NCI-H2081 (cell line): Measurements from ENCODE around the gene LGR6.

Experiments
- DNase-seq, 2 experiments: peaks; one replicate each; lab custom pipeline; 2025; lab: John Stamatoyannopoulos, UW

Gene LGR6

DNA sequence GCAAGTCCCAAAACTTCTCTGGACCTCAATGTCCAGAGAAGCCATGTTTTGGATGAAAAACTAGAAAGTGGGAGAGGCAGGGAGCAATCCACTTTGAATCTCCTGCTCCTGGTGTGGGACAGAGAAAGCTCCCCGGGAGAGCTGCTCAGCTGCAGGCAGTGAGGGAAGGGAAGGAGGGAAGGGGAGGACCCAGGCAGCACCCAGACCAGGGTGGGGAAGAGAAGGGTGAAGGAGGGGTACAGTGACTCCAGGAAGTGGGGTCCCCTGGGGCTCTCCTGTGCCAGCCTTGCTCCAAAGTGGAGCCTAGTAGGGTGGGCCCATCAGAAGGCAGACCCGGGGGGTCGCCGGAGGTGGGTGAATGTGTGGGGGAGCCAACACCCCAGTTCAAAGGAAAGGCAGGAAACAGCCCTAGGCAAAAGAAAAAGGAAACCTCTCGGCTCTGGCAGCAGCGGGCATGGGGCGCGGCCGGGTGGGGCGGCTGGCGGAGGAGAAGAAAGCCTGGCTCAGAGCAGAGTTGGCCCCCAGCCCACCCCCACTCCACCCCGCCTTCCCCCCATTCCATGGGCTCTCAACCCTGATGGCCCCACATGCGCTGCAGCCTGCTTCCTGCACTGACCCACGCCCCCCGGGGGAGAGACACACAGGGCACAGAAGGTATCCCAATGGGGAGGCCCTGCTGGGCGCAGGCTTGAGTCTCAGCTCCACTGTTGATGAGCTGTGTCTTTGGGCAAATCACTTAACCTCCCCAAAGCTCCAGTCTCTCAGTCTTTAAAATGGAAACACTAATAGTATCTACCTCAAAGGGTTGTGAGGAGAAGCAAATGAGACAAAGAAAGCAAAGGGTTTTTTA lies 5.7 kb downstream of the LGR6 start:
- no peak for DNase-seq

DNA sequence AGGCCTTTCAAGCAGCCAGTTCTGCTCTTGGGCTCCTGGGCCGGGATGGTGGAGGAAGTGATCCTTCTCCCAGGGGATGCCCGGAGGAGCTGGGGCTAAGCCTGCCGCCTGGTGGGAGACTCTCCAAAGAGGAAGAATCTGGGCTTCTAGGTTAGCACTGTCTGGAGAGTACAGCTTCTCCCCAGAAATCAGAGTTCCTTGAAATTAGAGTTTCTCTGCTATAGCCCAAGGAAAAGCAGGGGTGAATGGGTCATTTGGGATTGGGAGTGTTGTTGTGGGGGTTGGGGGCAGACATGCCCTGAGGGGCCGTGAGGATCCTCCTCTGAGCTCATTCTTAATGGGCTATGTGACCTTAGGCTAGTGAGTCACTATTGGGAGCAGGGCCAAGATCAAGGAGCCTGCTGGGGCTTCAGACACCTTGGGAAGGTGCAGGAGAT lies 6.5 kb downstream of the LGR6 start:
- no peak for DNase-seq

DNA sequence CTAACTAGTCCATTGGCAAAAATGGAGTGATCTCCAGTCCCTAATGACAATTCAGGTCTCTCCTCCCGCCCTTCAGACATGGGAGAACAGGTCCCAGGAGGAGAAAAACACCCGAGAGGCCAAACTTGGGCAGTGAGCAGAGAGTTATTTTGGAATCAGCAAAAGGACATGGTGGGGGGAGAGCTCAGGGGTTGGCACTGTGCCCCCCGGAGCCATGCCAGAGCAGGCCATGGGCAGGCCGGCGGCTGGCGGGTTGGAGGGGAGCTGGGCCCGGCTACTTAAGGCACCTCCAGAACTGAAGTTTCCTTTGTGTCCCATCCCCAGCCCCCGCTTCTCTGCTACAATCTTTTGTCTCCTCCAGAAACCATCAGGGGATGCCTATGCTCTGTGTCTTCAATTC lies 7.1 kb downstream of the LGR6 start:
- DNase-seq = no peak

DNA sequence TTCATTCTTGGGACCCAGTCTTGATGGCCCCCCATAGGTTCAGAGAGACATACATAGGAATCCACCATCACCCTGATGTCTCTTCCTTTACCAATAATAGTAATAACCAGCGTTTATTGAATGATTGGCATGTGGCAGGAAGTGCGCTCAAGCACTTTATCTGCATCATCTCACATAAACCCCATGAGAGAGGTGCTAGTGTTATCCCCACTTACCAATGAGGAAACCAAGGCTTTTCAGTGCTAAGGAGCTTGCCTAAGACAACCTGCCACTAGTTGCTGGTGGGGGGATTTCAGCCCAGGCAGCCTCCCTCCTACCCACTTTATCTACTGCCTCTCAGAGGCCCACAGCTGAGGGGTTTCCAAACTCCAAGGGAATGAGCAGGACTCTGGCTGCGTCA lies 7.7 kb downstream of the LGR6 start:
- DNase-seq = no peak

DNA sequence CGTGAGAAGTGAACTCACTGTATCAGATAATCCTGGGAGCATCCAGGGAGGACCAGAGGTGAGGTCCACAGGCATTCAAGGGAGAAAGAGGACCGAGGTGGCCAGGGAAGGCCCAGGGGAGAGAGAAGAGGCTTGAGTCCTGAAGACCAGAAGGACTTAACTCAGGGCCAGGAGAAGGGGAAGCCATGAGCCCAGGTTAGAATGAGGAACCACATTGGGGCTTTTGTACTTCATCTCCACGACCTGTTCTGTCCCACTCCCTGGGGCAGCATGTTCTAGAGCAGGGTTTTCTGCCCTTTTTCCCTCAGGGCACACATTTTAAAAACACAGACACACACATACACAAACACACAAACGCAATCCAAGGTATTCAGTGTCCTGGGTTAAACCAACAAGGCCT lies 8.4 kb downstream of the LGR6 start:
- DNase-seq = no peak

DNA sequence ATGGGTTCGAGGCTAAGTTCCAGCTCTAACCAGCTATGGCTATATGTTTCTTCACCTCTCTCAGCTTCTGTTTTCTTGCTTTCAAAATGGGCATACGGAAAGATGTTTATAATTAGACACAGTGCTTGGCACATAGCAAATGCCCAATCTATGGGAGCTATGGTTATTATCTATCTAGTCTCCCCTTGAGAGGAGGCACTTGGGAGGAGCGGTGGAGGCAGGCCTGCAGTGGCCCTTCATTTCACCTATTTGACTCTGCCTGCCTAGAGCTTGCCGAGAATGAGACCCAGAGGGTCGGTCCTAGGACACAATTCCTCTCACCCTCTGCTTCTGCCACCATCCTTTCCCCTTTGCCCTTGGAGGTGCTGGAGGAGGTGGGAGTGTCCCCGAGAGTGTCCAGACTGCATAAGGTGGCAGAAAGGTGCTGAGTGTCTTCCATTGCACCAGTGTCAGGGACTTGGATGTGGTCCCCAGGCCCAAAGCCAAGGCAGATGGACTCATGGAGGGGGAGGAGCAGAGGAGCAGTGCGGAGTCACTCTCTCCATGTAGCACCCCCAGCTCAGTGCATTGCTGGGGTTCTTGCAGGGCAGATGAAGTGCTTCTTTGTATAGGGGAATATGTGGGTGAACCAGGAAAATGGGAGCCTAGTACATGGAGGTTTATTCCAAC lies 9.0 kb downstream of the LGR6 start:
- DNase-seq = no peak

DNA sequence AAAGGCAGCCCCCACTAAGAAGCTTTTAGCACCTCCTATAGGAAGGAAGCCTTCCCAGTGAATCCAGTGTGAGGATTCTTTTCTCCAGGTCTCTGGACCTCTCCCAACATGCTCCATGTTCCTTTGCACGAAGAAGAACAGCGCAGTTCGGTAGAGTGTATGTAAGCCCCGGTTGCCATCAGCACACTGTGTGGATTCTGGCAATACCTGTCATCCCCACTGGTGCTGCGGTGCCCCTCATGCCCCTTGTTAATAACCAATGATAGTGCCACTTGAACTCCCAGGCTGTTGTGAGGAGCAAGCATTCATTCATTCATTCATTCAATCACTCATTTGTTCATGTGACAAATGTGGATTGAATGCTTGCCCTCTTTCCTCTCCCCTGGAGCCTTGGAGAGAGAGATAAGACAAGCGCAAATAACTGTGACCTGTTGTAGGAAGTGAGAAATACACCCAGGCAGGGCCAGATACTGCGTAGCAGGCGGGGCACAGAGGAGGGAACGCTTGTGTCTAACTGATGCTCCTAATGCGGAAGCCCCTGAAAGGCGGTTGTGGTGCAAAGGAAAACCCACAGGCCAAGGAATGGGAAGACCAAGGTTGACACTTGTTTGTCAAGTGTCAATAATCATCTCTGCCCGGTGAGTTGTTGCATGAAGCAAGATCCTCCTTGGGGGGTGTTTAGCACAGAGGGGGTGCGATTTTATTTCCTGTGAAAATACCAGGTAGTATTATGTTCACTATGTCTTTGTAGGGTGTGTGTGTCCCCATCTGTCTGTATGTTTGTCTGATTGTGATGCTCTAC lies 9.8 kb downstream of the LGR6 start:
- DNase-seq = no peak

DNA sequence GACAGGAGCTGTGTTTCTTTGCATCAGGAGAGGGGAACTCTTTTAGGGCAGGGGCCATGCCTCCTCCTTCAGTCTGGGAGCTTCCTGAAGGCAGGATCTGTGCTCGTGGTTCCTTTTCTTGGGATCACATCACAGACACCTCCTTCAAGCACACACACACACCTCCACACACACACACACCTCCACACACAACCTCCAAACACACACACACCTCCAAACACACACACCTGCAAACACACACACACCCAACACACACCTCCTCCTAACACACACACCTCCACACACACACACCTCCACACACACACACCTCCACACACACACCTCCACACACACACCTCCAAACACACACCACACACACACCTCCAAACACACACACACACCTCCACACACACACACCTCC lies 10.5 kb downstream of the LGR6 start:
- no peak for DNase-seq

DNA sequence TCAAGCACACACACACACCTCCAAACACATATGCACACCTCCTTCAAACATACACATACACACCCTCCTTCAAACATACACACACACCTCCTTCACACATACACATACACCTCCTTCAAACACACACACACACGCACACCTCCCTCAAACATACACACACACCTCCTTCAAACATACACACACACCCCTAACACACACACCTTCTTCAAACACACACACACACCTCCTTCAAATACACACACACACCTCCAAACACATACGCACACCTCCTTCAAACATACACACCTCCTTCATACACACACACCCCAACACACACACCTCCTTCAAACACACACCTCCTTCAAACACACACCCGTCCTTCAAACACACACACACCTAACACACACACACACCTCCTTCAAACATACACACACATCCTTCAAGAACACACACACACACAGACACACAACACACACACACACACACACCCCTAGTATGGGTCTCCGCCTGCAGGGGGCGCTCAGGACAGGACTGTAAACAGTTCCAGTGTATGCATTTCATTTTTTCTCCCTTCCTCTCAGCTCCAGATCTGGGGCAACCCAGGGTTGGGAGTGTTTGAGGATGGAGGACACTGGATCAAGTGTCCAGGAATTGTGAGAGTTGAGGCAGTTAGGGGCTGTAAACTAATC lies 12.1 kb downstream of the LGR6 start:
- DNase-seq = no peak

DNA sequence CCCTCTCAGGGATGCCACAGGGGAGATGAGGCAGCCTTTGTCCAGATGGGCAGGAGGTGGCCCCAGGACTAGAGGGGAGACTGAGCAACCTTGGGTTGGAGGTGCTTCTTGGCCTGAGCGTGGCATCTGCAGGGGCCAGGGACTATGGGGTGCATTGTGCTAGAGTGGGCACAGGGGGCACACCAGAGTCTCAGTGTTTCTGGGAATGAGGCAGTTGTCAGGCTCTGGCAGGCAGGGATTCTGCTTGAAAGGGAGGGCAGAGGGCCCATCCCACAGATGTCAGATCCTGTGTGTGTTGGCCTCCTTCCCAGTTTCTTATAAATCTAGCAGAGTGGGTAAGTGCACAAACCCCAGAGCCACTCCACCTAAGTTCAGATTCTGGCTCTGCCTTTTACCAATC lies 13.7 kb downstream of the LGR6 start:
- peak in 1 of 2 experiments; percentile 9 for DNase-seq

DNA sequence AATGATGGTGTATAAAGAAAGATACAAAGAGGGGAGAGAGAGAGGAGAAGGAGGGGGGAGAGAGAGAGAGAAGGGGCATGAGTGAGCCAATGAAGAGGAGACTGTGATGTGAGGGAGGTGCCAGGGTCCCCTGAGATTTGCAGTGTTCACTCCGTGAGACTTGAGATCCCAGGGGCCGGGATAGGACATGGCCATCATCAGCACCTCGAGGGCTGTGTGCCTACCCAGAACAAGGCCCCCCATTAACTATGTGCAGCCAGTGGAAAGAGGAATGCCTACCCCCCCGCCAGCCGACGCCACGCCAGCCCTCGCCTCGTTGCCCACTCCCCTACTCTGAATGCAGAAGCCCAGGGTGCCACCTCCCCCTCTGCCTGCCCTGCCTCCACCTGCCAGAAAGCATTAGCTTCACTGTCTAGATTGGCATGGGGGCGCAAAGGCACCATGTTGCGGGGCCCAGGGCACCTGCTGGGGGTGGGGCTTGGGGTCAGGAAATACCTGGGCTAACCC lies 14.8 kb downstream of the LGR6 start:
- DNase-seq = no peak

DNA sequence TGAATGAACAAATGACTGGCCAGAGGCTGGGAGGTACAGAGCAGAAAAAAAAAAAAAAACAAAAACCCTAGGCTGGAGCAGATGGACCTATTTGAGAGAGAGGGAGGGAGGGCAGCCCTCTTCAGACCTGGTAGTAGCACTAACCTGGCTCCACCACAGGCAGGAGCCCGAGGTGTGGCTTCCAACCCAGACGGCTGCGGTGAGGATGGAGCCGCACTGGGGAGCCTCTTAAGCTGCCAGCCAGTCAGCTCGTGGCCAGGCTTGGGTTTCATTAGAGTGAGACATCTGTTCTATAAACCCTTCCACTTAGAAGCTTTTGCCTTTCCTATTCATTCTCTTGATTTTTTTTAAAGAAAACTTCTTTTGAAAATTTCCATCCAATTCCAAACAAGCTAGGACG lies 16.8 kb downstream of the LGR6 start:
- peak; percentile 35 to 40 for DNase-seq

DNA sequence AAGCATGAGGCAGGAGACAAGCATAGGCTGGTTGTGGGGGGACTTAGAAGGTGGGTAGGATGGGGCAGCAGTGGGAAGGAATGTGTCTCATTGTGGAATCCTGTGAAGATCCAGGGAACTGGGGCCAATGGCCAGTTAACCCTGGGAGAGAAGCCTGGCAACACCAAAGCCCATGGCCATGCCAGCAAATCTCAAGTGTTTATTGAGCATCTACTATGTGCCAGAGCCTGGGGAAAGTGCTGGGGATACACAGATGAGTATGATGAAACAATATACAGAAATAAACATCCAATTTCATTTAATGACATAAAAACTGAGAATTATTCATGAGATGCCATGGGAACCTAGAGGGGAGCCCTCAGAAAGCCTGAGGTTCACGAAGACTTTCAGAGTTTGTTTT lies 17.4 kb downstream of the LGR6 start:
- no peak for DNase-seq

DNA sequence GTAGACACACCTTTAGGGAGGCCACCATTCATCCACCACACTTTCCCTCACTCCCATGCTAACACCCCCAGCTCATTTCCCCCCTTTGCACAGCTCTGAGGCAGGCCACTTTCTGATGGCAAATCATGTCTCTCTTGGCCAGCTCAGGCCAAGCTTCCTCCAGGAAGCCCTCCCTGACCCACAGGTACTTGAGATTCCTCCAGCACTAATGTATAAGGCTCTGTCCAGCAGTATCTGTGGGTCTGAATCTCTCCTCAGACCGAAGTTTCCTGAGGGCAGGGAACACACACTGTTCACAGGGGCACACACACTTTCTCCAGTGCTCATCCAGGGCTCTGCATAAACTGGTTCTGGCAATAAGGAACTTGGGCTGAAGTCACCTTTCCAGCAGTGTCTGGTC lies 19.2 kb downstream of the LGR6 start:
- DNase-seq = no peak

DNA sequence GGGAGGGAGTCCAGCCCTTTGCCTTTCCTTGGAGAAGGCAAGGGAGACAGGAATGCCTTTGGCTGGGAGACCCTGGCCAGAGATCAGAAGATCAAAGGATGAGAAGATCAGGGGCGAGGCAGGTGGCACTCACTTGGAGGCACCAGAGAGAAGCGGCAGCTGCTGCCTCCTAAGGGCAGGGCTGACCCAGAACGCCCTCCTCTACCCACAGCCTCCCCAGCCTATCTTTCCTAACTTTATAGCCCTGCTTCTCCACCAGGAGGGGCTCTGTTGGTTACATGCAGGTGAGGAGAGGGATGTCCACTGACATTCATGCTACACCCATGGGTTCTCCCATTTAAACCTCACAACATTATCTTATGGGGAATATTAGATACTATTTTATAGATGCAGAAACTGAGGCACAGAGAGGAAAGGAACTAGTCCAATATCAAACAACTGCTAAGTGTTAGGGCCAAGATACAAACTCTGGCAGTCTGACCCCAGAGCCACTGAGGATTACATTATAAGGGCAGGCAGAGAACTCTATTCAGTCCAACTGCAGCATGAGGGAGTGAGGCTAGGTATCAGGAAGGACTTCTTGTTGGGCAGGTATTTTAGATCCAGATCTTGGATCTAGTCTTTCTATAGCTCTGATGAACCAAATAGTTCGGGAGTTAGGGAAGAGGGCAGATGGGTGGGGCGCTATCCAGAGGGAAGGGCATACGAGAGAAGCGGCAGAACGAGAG lies 19.9 kb downstream of the LGR6 start:
- peak in 1 of 2 experiments; percentile 13 for DNase-seq

DNA sequence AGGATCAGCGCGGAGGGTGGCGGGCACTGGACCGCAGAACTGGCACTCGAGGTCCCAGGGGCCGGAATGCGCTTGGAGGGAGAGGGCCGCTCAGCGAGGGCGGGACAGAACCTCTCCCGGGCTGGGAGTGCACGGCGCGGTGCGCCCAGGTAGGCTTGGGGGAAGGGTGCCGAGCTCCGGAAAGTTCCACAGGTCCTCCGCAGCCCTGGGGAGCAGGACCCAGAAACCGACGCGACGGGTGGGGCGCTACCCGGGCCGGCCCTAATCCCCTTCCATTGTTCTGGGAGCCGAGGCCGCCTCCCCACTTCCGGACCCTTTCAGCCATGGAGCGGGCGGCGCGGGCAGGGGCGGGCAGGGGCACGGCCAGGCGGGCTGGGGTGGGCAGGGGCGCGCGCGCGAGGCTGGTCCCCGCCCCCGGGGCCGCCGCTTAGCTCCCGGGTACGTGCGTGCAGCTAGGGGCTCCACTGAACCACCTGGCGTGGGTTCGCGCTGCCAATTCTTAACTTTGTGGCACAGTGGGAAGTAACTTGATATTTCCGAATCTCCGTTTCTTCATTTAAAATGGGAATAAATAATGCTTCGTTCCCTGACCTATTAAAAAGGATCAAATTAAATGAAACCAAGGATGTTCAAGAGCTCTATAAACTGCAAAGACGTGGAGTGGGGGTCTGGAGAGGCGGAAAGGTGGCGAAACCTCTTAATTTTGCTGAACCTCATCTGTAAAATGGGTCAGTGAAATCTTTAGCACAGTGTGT lies 20.7 kb downstream of the LGR6 start:
- DNase-seq = peak; percentile 44 to 61

DNA sequence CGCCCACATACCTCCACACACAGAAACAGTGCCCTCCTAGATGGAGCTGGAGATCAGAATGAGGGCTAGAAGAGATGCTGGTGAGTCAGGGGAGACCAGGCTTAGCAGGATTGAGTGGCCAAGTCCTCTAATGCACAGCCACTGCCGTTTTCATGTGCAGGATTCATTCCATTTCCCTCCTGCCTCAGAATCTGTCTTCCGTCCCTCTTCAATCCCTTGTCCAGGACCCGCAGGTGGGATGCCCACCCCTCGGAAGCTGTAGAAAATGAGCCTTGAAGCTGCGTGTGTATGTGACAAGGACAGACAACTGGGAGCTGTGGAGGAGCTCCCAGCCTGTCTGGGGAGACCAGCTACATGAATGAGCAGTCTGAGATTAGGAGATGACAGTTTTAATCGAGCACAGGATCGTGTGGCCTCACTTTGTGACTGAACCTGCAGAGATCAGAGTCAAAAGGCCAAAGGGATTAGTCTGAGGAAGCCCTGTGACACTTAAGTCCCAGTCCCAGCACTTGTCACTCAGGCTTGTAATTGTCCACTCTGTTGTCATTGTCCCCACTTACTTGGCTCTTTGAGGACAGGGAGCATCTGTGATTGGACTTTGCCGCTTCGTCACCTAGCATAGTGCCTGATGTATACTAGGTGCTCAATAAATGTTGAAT lies 22.0 kb downstream of the LGR6 start:
- no peak for DNase-seq

DNA sequence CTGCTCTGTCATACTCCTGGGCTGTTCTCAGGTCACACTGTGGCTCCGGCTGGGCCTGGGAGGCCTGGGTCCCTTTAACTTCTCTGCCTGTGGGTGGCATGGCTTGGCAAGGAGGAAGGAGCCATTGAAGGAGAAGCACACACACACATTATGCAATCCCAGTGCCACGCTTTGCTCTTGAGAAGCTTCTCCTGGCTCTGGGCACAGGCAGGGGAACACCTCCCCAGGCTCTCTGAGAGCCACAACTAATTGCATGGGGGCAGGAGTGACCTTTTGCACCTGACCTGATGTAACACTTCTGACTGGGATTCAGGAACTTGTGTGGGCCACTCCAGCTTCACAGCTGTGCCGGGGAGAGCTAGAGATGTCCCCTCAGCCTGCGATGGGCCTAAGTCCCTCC lies 23.1 kb downstream of the LGR6 start:
- no peak for DNase-seq

DNA sequence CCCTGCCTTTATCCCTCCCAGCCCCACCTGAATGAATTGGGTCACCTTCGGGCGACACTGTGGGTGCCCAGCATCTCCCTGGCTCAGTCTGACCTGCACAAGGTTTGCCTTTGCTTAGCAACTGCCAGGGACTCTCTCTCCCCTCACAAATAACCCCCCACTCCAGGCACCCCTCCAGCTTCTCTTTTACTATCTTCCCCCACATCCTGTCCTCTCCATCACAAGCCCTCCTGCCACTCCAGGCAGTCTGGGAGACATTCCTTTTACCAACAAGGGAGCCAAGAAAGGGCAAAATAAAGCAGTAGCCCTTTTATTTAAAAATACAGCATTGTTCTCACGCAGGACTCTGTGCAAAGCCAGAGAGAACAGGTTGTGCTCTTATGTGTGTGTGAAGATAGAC lies 23.9 kb downstream of the LGR6 start:
- no peak for DNase-seq

DNA sequence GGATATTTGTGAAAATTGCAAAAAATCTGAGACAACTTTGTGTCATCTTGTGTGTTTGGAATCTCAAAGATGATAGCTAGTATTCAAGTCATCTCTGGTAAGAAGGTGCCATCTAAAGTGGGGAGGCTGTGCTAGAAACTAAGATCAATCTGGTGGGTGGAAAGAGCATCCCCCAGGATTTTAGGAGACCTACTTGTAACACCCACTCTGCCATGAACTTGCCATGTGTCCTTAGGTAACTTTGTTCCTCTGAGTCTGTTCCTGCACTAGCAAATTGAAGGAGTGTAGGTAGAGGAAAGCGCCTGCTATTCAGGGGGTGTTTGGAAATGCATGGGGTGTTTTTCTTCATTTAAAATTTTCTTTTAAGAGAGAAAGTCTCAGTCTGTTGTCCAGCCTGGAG lies 24.4 kb downstream of the LGR6 start:
- no peak for DNase-seq
